ENCODE results near the gene PCNT. TPM values are rescaled to one million over a fixed set of nuclear protein-coding genes. Genes with fewer than 3 reads are reported as not detected.
A peak's percentile ranks its signal among the peaks of the same experiment; 100 is the strongest.

PCNT gene
- total and polyA plus RNA-seq, 2 of the 4 experiments (the other 2 are of a cell fraction), result 10.0 to 19.4 TPM

DNA sequence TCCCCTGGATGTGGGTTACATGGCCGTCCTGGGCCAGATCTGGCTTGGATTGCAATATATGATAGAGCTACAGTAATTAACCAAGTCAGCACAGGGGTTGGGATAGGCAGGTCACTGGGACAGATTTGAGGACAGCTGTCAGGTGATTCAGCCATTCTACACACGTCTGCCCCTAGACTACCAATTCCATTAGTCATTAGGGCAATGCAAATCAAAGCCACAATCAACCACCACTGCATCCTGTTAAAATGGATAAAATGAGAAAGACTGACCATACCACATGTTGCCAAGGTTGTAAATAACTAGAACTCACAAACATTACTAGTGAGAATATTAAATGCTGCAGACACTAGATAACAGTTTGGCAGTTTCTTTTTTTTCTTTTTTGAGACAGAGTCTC is 16.3 kb upstream of the PCNT start:
- no peak overlapping the region for H3K23ac ChIP-seq (ENCODE audit: low read depth, low read length)
- ATAC-seq (ENCODE audit: low read depth) (peak; percentile 48), DNase-seq (peak; percentile 73)
- H3K9me3 ChIP-seq (ENCODE audit: control insufficient read depth, insufficient read depth, low read length), result no peaks in the 10 kb centered on the region
- no peak overlapping the region for H2BK15ac ChIP-seq (ENCODE audit: low read depth, low read length)
- intact Hi-C loops (cut with micrococcal nuclease), result no loop called here
- no peak overlapping the region for H3K56ac ChIP-seq (ENCODE audit: extremely low read depth, insufficient read depth, low read length)
- H3K27ac ChIP-seq (ENCODE audit: insufficient read depth, low read length), result no peak overlapping the region
- H4K8ac ChIP-seq (ENCODE audit: low read depth in 2 of 2, low read length in 2 of 2), result no peak overlapping the region
- no peak overlapping the region for H2AFZ ChIP-seq (replicated peaks; ENCODE audit: low read length, poor library complexity)
- H4K20me1 ChIP-seq (ENCODE audit: insufficient read depth, low read length), result no peaks in the 10 kb centered on the region
- dilution Hi-C loops (cut with HindIII; ENCODE audit: low sequenced_read_pairs, unreplicated experiment), result no loop called here
- H2AK9ac ChIP-seq (replicated peaks; ENCODE audit: low read depth, low read length, poor library complexity), result no peak overlapping the region
- ChIA-PET POLR2A (ENCODE audit: unreplicated experiment) (no interaction called here), CTCF (interaction anchor here (0.9 kb wide), 1 partner anchor 18 kb away, joined by 3 read pairs; a partner anchor contains a TSS)
- H3K14ac ChIP-seq (replicated peaks; ENCODE audit: low read depth, low read length), result no peak overlapping the region
- no TSS peak for BruUV-seq (replicated peaks)
- H3K4me2 ChIP-seq (ENCODE audit: low read depth, low read length), result no peak overlapping the region
- no peak overlapping the region for H3K4me3 ChIP-seq (ENCODE audit: insufficient read depth, low read depth, low read length)
- peaks cover 16% of the 10 kb centered on the region for H3K36me3 ChIP-seq (ENCODE audit: control insufficient read depth, insufficient read depth, low read length)
- WGBS, 2 experiments (ENCODE audit: extremely low coverage in 2 of 2, insufficient read length in 1 of 2), result no CpG with 5 or more reads among the region's 2 CpGs
- H3K9me1 ChIP-seq (ENCODE audit: insufficient read depth, low read length), result no peaks in the 10 kb centered on the region; the same call in 1 of the 2 replicates
- no peak overlapping the region for H3K9ac ChIP-seq (ENCODE audit: low read depth, low read length)
- H3K18ac ChIP-seq (ENCODE audit: low read depth, low read length), result no peak overlapping the region
- no peak overlapping the region for H4K91ac ChIP-seq (ENCODE audit: insufficient read depth, low read depth, low read length)
- H3K79me1 ChIP-seq (ENCODE audit: low read depth in 1 of 2, low read length in 2 of 2), result peaks cover 5 to 13% of the 10 kb centered on the region in 2 experiments; a peak in 3 of 4 replicates
- no peak overlapping the region for H2AK5ac ChIP-seq (ENCODE audit: low read depth, low read length)
- H2BK120ac ChIP-seq (ENCODE audit: low read depth, low read length), result no peak overlapping the region
- no peaks in the 10 kb centered on the region for H3K27me3 ChIP-seq (ENCODE audit: control insufficient read depth, insufficient read depth, low read length)
- H3K4me1 ChIP-seq (ENCODE audit: control insufficient read depth, insufficient read depth, low read length), result no peaks in the 10 kb centered on the region
- in situ Hi-C loops (cut with MboI; ENCODE audit: low sequenced_read_pairs), result no loop called here
- H2BK5ac ChIP-seq (ENCODE audit: low read depth, low read length, poor library complexity, severe bottlenecking), result no peak overlapping the region
- no peak overlapping the region for H2BK20ac ChIP-seq (ENCODE audit: low read depth, low read length)
- no peak overlapping the region for H4K5ac ChIP-seq (ENCODE audit: low read depth, low read length)
- TF ChIP-seq, protein P1, sequence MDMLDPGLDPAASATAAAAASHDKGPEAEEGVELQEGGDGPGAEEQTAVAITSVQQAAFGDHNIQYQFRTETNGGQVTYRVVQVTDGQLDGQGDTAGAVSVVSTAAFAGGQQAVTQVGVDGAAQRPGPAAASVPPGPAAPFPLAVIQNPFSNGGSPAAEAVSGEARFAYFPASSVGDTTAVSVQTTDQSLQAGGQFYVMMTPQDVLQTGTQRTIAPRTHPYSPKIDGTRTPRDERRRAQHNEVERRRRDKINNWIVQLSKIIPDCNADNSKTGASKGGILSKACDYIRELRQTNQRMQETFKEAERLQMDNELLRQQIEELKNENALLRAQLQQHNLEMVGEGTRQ (IDR thresholded peaks at IDR 0.05; ENCODE audit: low read depth, low read length), result peak; percentile 27; the same call in 1 of the 2 replicates
- TF ChIP-seq RCOR1 (IDR thresholded peaks at IDR 0.05; ENCODE audit: insufficient replicate concordance, low read length), result no peak
- no peak for TF ChIP-seq MXI1 (IDR thresholded peaks at IDR 0.05; ENCODE audit: borderline replicate concordance, low read depth, low read length)
- no peak overlapping the region for H3K4ac ChIP-seq (ENCODE audit: low read depth, low read length)
